ENCODE data around the gene CYB5R4. TPM values are rescaled to one million over a fixed set of nuclear protein-coding genes. Genes with fewer than 3 reads are reported as not detected.

CYB5R4 gene
- total RNA-seq (2014; rRNA removed; shearing (Covaris generic); ENCODE audit: low replicate concordance) = 24.4 and 28.7 TPM in 2 replicates

- peaks cover 7% of the 10 kb centered on the region for H3K36me3 ChIP-seq
- peak within 1 kb of the TSS; percentile 70 for H3K4me3 ChIP-seq
- no peaks in the 10 kb centered on the region for H3K9me3 ChIP-seq
- peak; percentile 93 for DNase-seq
- peaks cover 16% of the 10 kb centered on the region for H3K27me3 ChIP-seq
Observed at GRCh38 chr6:83859410-83860358, at the start of gene CYB5R4. Gene CYB5R4 (plus strand): TSS chr6:83859689. CDS start chr6:83859783, 94 bp downstream.

GRCh38 chr6:83812595-83812994 lies 46.9 kb upstream of the CYB5R4 start:
- Histone ChIP-seq H3K9me3 (no peaks in the 10 kb centered on the region), H3K36me3 (no peaks in the 10 kb centered on the region), H3K27me3 (no peaks in the 10 kb centered on the region), H3K4me3 (no peak overlapping the region)
- no peak for DNase-seq

GRCh38 chr6:83815631-83816272 lies 43.7 kb upstream of the CYB5R4 start:
- Histone ChIP-seq H3K36me3 (no peaks in the 10 kb centered on the region), H3K4me3 (no peak overlapping the region), H3K9me3 (no peaks in the 10 kb centered on the region), H3K27me3 (no peaks in the 10 kb centered on the region)
- no peak for DNase-seq

- Histone ChIP-seq H3K36me3 (no peaks in the 10 kb centered on the region), H3K4me3 (no peak overlapping the region), H3K27me3 (no peaks in the 10 kb centered on the region), H3K9me3 (no peaks in the 10 kb centered on the region)
- no peak for DNase-seq
Observed at GRCh38 chr6:83822629-83823169, 36.8 kb upstream of the CYB5R4 start.

- H3K9me3 ChIP-seq = no peaks in the 10 kb centered on the region
- H3K27me3 ChIP-seq = no peaks in the 10 kb centered on the region
- peak; percentile 71 for DNase-seq
- no peak overlapping the region for H3K4me3 ChIP-seq
- H3K36me3 ChIP-seq = no peaks in the 10 kb centered on the region
Observed at GRCh38 chr6:83824388-83824801, 35.1 kb upstream of the CYB5R4 start.

GRCh38 chr6:83824831-83825230 lies 34.7 kb upstream of the CYB5R4 start:
- Histone ChIP-seq H3K9me3 (no peaks in the 10 kb centered on the region), H3K36me3 (no peaks in the 10 kb centered on the region), H3K4me3 (no peak overlapping the region), H3K27me3 (no peaks in the 10 kb centered on the region)
- DNase-seq = peak; percentile 16

- no peaks in the 10 kb centered on the region for H3K9me3 ChIP-seq
- H3K36me3 ChIP-seq = no peaks in the 10 kb centered on the region
- no peak for DNase-seq
- H3K27me3 ChIP-seq = no peaks in the 10 kb centered on the region
- no peak overlapping the region for H3K4me3 ChIP-seq
Observed at GRCh38 chr6:83827050-83827449, 32.4 kb upstream of the CYB5R4 start.

- no peak for DNase-seq
- Histone ChIP-seq H3K4me3 (no peak overlapping the region), H3K27me3 (no peaks in the 10 kb centered on the region), H3K36me3 (no peaks in the 10 kb centered on the region), H3K9me3 (no peaks in the 10 kb centered on the region)
Observed at GRCh38 chr6:83838727-83839126, 20.8 kb upstream of the CYB5R4 start.

GRCh38 chr6:83844170-83844569 lies 15.3 kb upstream of the CYB5R4 start:
- Histone ChIP-seq H3K9me3 (no peaks in the 10 kb centered on the region), H3K27me3 (no peaks in the 10 kb centered on the region; the same call in 1 of the 2 replicates), H3K4me3 (no peak overlapping the region), H3K36me3 (no peaks in the 10 kb centered on the region)
- no peak for DNase-seq

- H3K36me3 ChIP-seq = no peaks in the 10 kb centered on the region
- H3K9me3 ChIP-seq = no peaks in the 10 kb centered on the region
Observed at GRCh38 chr6:83846291-83846690, 13.2 kb upstream of the CYB5R4 start.

GRCh38 chr6:83847179-83847578 lies 12.3 kb upstream of the CYB5R4 start:
- DNase-seq = no peak
- no peaks in the 10 kb centered on the region for H3K9me3 ChIP-seq
- H3K36me3 ChIP-seq = no peaks in the 10 kb centered on the region
- peaks cover 9% of the 10 kb centered on the region for H3K27me3 ChIP-seq
- no peak overlapping the region for H3K4me3 ChIP-seq

More at GRCh38 chr6:83846291-83846690, 13.2 kb upstream of the CYB5R4 start:
- Histone ChIP-seq H3K27me3 (peaks cover under 1% of the 10 kb centered on the region; the same call in 1 of the 2 replicates), H3K4me3 (no peak overlapping the region)
- DNase-seq = no peak

- H3K4me3 ChIP-seq = no peak overlapping the region
- DNase-seq = no peak
- H3K9me3 ChIP-seq = no peaks in the 10 kb centered on the region
- H3K27me3 ChIP-seq = peaks cover 26% of the 10 kb centered on the region
- no peaks in the 10 kb centered on the region for H3K36me3 ChIP-seq
Observed at GRCh38 chr6:83849127-83849526, 10.4 kb upstream of the CYB5R4 start.

- Histone ChIP-seq H3K36me3 (no peaks in the 10 kb centered on the region), H3K4me3 (no peak overlapping the region), H3K9me3 (no peaks in the 10 kb centered on the region), H3K27me3 (peaks cover 26% of the 10 kb centered on the region)
- DNase-seq = no peak
Observed at GRCh38 chr6:83849610-83850009, 9.9 kb upstream of the CYB5R4 start.

- peak overlapping the region; percentile 43 for H3K4me3 ChIP-seq
- H3K36me3 ChIP-seq = no peaks in the 10 kb centered on the region
- no peaks in the 10 kb centered on the region for H3K9me3 ChIP-seq
- H3K27me3 ChIP-seq = peaks cover 38% of the 10 kb centered on the region
- no peak for DNase-seq
Observed at GRCh38 chr6:83852528-83853177, 6.8 kb upstream of the CYB5R4 start.

- DNase-seq = peak; percentile 53
- peaks cover 43% of the 10 kb centered on the region for H3K27me3 ChIP-seq
- H3K9me3 ChIP-seq = no peaks in the 10 kb centered on the region
- H3K36me3 ChIP-seq = no peaks in the 10 kb centered on the region
- peak within 1 kb of the TSS; percentile 43 for H3K4me3 ChIP-seq
Observed at GRCh38 chr6:83853178-83854000, 6.1 kb upstream of the CYB5R4 start, which contains the start of gene RIPPLY2. Gene RIPPLY2 (plus strand): TSS chr6:83853360. CDS start chr6:83853417, 57 bp downstream.

GRCh38 chr6:83854001-83854501 lies 5.4 kb upstream of the CYB5R4 start:
- H3K36me3 ChIP-seq = no peaks in the 10 kb centered on the region
- no peak for DNase-seq
- peaks cover 43% of the 10 kb centered on the region for H3K27me3 ChIP-seq
- H3K9me3 ChIP-seq = no peaks in the 10 kb centered on the region
- H3K4me3 ChIP-seq = no peak overlapping the region

All from MG63 (cell line).